HG02938 (cell line): ENCODE measurements around the gene MCOLN1.
"Not testable (repeated sequence)": the region's sequence is repeated elsewhere in the genome, so short reads cannot be mapped to it uniquely, and the experiment has no call there.

Source experiments
- ATAC-seq: cut with Tn5 transposase; IDR thresholded peaks from one replicate; pipeline ENCODE4 v1.9.1; 2021; ENCODE audit warnings: mild to moderate bottlenecking, moderate library complexity; ENCODE audit not compliant: unreplicated experiment

MCOLN1 gene

DNA sequence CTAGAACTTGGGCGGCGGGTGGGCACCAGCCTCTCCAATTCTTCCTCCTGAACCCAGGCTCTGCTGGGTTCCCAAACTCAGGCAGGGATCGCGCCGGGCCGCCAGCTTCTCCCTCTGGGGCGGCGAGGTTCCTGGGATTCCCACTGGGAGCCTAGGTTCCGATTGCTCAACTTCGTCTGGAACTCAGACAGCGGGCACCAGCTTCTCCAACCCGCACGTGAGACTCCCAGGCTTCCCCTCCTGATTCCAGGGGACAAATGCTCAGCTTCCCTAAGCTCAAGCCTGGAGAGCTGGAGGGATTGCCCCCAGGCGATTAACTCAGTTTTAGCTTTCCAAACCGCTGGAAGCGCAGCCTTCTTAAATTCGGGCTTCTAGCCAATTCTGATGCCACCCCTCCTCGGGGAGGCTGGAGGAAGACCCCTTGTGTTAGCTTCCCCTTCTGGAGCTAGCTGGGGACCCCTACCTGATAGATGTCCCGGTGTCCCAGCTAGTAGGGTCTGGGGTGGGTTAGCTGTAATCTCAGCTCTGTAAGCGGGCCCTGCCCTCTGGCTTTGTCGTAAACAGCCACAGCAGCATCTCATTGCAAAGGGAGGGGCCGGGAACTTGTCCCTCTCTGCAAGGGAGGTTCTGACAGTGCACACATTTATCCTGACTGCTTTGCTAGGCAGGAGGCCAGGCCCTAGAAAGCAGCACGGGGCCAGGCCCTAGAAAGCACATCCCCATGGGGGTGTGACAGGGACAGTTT lies 671 bp downstream of the MCOLN1 start:
- peak; percentile 4 for ATAC-seq

DNA sequence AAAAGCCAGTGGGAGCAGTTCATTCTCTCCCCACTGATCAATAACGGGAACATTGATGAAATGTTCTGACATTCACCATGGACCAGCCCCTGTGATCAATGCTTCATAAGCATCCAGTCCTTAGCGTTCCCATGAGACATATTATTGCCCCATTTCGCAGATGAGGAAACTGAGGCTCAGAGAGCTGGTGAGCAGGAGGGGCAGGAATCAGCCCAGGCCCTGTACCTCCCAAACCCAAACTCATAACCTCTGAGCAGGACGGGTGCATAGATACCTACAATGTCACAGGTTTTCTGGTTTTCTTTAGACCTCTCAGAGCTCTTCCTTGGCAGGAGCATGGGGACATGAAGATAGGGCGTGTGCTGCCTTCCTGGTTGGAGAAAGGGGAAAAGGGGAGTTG lies 2.1 kb downstream of the MCOLN1 start:
- no peak for ATAC-seq

DNA sequence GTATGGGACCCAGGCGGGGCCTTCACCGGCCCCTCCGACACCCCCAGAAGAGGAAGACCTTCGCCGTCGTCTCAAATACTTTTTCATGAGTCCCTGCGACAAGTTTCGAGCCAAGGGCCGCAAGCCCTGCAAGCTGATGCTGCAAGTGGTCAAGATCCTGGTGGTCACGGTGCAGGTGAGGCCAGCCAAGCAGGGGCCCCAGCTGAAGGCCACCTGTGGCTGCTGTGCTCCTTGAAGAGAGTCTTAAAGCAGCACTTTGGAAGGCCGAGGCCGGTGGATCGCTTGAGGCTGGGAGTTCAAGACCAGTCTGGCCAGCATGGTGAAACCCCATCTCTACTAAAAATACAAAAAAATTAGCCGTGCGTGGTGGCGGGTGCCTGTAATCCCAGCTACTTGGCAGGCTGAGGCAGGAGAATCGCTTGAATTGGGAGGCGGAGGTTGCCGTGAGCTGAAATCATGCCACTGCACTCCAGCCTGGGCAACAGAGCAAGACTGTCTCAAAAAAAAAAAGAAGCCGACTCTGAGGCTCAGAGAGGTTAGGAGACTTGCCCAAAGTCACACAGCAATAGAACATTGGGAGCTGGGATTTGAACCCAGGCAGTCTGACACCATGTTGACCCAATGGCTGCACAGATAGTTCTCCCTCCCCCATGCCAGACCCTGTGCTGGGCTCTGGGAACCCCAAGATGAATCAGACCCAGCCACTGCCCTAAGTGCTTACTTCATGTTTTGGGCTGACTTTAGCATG lies 2.7 kb downstream of the MCOLN1 start:
- ATAC-seq: no peak

DNA sequence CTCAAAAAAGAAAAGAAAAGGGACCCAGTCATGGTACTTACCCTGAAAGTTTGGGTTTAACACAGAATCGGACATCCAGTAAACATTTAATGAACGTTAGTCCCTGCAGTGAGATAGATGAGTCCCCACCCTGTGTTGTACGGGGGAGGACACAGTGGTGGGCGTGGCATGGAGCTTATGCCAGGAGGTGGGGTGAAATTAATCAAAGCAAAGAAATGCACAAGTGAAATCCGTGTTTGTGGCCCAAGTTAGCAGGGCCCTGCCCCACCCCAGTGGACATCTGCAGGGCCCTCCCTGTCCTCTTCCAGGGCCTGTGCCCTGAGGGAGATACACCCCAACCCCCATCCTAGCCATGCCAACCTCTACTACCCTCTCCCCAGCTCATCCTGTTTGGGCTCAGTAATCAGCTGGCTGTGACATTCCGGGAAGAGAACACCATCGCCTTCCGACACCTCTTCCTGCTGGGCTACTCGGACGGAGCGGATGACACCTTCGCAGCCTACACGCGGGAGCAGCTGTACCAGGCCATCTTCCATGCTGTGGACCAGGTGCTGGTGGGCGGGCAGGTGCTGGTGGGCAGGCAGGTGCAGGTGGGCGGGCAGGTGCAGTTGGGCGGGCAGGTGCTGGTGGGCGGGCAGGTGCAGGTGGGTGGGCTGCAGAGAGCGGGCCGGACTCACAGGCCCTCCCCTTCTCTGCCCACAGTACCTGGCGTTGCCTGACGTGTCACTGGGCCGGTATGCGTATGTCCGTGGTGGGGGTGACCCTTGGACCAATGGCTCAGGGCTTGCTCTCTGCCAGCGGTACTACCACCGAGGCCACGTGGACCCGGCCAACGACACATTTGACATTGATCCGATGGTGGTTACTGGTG lies 3.9 kb downstream of the MCOLN1 start:
- ATAC-seq: no peak

DNA sequence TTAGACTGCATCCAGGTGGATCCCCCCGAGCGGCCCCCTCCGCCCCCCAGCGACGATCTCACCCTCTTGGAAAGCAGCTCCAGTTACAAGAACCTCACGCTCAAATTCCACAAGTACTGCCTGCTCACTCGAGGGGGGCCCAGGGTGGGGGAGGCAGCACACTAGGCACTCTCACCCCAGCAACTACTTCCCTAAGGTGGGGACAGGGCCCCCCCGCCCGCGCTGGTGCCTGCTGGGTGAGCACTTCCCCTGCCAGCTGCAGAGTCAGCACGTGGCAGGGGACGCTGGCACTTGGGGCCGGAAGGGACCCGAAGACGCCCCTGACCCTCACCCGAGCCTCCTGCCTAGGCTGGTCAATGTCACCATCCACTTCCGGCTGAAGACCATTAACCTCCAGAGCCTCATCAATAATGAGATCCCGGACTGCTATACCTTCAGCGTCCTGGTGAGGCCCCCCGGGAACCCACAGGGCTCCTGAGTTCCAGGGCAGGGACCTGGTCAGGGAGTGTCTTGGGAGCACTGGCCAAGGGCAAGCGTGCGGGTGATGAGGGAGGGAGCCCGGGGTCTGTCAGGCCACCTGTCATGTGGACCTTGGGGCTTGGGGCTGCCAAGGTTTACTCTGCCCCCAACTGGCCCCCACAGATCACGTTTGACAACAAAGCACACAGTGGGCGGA lies 5.2 kb downstream of the MCOLN1 start:
- no peak for ATAC-seq

DNA sequence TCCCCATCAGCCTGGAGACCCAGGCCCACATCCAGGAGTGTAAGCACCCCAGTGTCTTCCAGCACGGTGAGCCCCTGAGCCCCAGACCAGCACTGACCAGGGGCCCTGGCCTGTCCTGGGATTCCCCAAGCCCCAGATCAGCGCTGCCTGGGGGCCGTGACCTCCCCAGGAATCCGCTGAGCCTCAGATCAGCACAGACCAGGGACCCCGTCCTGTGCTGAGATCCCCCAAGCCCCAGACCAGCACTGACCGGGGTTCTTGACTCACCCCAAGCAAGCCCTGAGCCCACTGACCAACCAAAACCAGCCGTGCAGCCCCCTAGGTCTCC lies 5.7 kb downstream of the MCOLN1 start:
- no peak for ATAC-seq

DNA sequence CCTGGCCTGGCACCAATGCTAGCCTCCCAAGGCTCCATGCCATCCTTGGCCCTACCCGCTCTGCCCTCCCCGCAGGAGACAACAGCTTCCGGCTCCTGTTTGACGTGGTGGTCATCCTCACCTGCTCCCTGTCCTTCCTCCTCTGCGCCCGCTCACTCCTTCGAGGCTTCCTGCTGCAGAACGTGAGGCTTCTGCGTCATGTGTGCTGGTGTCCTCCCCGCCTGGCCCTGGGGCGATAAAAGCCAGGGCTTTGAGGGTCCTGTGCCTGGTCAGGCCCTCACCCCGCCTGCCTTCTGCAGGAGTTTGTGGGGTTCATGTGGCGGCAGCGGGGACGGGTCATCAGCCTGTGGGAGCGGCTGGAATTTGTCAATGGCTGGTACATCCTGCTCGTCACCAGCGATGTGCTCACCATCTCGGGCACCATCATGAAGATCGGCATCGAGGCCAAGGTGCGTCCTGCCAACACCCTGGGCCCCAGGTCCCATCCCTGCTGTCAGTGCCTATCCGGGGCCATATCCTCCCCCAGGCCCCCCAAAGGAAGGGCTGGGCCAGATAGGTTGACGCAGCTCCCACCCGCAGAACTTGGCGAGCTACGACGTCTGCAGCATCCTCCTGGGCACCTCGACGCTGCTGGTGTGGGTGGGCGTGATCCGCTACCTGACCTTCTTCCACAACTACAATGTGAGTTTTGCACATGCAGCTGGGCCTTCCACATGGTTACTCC lies 6.3 kb downstream of the MCOLN1 start:
- no peak for ATAC-seq

DNA sequence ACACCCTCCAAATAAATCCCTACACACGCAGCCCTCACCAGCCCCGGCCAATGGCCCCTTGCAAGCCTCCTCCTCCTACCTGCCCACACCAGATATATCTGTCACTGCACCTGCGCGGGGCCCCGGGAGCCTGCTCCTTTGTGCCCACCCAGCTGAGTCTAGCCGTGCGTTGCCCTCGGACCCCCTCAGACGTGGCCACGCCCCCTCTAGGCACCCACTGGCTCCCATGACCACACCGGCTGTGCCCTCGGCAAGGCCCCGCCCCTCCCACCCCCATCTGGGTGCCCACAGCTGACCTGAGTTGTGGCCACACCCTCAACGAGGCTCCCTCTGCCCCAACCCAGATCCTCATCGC lies 6.8 kb downstream of the MCOLN1 start:
- no peak for ATAC-seq

DNA sequence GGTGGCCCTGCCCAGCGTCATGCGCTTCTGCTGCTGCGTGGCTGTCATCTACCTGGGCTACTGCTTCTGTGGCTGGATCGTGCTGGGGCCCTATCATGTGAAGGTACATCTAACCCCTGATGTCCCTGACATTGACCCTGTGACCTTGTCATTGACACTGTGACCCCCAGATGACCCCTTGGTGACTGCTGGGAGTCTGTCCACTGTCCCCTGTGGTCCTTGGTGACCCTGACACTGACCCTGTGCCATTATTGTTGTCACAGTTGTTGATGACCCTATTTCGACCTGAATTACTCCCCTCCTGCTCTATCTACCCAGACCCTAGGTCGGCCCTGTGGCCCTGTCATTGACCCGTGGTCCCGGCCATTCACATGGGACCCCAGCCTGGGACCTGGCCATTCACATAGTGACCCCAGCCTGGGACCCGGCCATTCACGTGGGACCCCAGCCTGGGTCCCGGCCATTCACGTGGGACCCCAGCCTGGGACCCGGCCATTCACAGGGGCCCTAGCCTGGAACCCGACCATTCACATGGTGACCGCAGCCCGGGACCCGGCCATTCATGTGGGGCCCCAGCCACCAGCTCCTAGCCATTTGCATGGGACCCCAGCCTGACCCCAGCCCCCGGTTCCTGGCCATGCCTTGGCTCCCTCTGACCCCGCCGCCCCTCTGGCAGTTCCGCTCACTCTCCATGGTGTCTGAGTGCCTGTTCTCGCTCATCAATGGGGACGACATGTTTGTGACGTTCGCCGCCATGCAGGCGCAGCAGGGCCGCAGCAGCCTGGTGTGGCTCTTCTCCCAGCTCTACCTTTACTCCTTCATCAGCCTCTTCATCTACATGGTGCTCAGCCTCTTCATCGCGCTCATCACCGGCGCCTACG lies 7.4 kb downstream of the MCOLN1 start:
- ATAC-seq: no peak

DNA sequence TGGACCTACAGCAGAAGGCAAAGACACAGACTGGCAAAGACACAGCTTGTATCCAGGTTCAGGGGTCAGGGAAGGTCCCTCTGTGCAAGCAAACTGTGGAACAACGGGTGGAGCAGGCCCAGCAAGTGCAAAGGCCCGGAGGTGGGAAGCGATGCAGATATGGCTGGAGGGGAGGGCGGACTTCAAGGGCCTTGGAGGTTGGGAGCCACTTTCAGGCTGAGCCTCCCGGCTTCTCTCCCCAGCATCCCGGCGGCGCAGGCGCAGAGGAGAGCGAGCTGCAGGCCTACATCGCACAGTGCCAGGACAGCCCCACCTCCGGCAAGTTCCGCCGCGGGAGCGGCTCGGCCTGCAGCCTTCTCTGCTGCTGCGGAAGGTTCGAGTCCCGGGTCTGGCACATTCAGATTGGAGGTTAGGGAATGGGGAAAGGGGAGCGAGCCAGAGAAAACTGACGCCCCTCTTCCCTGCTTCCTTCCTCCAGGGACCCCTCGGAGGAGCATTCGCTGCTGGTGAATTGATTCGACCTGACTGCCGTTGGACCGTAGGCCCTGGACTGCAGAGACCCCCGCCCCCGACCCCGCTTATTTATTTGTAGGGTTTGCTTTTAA lies 11.0 kb downstream of the MCOLN1 start:
- ATAC-seq: no peak

DNA sequence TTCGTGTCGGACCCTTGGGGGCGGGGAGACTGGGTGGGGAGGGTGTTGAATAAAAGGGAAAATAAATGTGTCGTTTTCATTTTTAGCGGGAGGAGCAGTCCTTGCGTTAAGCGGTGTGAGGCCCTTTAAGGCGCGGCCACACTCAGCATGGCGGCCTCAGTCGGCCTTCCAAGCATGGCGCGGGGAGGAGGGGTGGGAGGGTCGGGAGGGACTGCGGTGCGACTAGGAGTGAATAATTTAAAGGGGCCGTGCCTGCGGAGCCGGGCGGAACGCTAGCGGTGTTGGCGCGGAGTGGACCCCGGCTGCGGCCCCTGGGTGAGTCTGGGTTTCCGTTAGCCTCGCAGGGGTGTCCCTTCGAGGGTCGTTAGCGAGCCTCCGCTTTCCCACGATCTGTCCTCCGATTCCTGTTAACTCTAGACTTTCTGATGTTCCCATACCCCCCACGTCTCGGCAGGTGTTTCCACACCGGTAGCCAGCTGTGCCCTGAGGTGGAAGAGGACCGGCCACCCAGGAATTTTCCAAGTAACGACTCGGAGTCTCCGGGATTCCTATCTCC lies 11.6 kb downstream of the MCOLN1 start:
- ATAC-seq: no peak

DNA sequence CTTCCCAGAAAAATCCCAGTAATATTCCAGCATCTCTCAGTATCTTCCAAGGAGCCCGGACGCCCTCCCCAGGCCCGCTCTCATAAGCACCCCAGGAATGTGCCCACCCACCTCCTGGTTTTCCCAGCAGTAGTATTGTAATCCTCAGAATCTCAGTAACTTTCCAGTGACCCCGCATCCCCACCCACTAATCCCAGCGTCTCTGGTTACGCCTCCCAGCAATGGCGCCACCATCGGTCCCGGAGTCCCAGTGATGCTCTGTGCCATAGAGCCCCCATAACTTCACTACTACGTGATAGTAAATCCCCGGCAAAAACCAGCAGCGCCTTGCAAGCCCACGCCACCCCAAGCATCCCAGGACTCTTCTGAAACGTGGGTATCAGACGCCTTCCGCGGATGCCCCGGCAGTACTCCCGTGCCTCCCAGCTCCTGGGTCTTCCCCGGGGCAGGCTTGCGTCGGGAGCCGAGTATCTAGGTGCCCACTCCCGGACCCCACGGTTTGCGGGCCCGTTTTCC lies 12.2 kb downstream of the MCOLN1 start:
- no peak for ATAC-seq

DNA sequence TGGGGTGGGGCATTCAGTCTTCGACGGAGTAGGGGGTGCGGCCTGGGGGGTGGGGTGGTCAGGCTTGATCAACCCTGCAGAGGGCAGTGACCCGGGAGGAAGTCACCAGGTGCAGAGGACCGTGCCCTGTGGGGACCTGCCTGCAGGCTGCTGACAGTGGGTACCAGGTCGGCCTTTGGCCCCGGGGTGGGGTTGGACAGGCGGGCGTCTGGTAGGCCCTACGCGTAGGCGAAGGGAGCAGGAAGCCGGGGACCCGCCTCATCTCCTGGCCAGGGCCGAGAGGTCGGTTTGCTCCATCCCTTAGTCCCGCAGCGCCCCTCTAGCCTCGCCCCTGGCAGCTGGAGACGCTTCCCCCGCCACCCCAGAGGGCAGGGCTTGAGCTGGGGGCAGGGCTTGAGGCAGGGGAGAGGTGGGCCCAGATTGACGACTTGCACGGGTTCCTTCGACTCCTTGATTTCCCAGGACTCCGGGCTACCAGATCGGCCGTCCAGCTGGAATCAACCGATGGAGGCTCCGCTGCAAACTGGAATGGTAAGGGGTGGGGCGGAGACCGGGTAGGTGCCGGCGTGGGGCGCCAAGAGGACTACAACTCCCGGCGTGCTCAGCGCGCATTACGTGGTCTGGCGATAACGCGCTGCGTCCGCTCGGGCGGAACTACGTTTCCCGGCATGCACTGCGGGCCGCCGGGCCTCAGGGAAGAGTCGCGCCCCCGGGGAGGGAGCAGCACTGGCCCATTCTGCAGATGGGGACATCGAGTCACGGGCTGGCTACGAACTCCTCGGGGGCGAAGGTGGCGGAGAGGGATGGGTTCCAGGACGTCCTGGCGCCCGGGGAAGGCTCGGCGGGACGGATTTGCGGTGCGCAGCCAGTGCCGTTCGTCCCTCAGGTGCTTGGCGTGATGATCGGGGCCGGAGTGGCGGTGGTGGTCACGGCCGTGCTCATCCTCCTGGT lies 12.9 kb downstream of the MCOLN1 start, which contains the start of gene PNPLA6:
Gene PNPLA6, plus strand, starts transcription at position 671 of the 951 bp plus-strand sequence. Its CDS starts 72 bp downstream, at position 743.
- peak; percentile 70 for ATAC-seq

DNA sequence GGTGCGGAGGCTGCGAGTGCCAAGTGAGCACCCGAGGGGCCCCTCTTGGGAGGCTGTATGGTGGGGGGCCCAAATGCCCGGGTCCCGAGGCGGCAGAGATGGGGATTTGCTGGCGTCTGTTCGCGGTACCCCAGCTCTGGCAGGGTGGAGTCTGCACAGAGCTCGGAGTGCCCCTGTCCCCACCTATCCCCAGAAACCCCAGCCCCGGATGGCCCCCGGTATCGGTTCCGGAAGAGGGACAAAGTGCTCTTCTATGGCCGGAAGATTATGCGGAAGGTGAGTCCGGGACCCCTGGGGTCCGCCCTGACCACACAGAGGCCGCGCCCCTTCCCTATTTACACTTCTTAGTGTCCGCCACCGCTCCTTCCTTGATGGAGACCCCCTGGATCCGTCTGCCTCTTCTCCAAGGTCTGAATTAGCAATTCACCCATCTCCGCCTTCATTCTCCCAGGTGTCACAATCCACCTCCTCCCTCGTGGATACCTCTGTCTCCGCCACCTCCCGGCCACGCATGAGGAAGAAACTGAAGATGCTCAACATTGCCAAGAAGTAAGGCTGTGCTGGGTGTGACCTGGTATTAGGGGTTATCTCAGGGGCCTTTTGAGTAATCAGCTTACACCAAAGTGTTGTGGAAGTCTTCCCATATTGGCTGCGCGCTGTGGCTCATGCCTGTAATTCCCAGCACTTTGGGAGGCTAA lies 13.7 kb downstream of the MCOLN1 start:
- ATAC-seq: no peak

DNA sequence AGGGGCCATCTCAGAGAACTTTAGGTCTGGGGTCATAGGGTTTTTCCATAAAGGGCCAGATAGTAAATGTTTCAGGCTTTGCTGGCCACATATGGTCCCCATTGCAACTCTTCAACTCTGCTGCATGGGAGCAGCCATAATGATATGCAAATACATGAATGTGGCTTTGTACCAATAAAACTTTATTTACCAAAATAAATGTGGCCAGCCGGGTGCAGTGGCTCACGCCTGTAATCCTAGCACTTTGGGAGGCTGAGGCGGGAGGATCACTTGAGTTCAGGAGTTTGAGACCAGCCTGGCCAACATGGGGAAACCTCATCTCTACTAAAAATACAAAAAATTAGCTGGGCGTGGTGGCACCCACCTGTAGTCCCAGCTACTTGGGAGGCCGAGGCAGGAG lies 16.6 kb downstream of the MCOLN1 start:
- not testable (repeated sequence) for ATAC-seq

DNA sequence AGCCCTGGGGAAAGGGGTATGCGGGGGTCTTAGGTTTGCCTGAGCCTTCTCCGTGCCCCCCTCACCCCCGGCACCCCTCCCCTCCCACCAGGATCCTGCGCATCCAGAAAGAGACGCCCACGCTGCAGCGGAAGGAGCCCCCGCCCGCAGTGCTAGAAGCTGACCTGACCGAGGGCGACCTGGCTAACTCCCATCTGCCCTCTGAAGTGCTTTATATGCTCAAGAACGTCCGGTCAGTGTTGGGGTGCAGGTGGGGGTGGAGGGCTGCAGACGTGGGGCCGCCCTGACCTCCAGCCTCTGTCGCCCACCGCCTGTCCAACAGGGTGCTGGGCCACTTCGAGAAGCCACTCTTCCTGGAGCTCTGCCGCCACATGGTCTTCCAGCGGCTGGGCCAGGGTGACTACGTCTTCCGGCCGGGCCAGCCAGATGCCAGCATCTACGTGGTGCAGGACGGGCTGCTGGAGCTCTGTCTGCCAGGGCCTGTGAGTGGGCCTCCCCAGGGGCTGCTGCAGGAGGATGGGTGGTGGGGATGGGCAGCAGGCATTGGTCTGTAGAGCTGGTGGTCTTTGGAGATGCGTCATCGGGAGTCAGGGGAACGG lies 17.5 kb downstream of the MCOLN1 start:
- no peak for ATAC-seq
